Esophagus squamous epithelium (tissue), 4 donors: ENCODE measurements around the gene RAPGEF3.

ENCODE experiments used
- POLR2A ChIP-seq, 4 donors: fragments of 450-650 bp; IDR thresholded peaks; one replicate each; pipeline ENCODE4 v1.6.1; 2017; ENCODE audit warnings: antibody characterized with exemption in 4 of 4, mild to moderate bottlenecking in 4 of 4, moderate library complexity in 3 of 4
- TF ChIP-seq, protein P1 (sequence below), 6 experiments: fragments of 450-650 bp in 4 of 6; fragments of 200-600 bp in 2 of 6; sonication (generic) in 2 of 6; IDR thresholded peaks; one replicate each; pipeline ENCODE4 v1.5.1; 2016 to 2019; ENCODE audit warnings: antibody characterized with exemption in 6 of 6, mild to moderate bottlenecking in 4 of 6, moderate library complexity in 4 of 6

DNA sequence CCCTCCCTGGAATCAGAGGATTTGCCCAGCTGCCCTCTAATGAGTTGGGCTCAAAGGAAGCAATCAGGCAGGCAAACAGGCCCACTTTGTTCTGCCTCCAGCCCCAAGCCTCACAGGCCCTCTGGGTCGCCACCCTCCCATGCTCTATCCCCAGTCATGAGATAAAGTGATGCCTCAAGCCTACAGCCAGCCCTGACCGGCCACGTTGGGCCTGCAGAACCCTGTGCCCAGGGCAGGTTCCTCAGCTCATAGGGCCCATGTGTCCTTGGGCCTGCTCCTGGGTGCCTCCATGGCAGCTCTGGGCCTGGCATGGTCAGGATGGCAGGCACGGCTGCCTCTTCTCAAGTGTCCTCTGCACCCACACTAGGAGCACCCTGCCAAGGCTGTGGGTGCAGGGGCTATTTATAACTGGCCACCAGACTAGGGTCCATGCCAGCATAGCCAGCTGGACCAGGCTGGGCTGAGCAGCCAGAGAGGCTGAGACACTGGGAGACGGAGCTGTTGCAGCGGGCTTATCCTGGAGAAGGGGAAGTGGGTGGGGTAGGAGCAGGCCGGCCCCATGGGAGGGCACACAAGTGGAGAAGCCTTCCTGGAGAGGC lies 40.8 kb upstream of the RAPGEF3 start:
- TF ChIP-seq, protein P1, sequence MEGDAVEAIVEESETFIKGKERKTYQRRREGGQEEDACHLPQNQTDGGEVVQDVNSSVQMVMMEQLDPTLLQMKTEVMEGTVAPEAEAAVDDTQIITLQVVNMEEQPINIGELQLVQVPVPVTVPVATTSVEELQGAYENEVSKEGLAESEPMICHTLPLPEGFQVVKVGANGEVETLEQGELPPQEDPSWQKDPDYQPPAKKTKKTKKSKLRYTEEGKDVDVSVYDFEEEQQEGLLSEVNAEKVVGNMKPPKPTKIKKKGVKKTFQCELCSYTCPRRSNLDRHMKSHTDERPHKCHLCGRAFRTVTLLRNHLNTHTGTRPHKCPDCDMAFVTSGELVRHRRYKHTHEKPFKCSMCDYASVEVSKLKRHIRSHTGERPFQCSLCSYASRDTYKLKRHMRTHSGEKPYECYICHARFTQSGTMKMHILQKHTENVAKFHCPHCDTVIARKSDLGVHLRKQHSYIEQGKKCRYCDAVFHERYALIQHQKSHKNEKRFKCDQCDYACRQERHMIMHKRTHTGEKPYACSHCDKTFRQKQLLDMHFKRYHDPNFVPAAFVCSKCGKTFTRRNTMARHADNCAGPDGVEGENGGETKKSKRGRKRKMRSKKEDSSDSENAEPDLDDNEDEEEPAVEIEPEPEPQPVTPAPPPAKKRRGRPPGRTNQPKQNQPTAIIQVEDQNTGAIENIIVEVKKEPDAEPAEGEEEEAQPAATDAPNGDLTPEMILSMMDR (IDR thresholded peaks at IDR 0.05) = no peak
- TF ChIP-seq POLR2A (IDR thresholded peaks at IDR 0.05) = no peak
